Thymus (tissue), 11 donors: ENCODE measurements around the gene CBFA2T2. TPM values are rescaled to one million over a fixed set of nuclear protein-coding genes. Genes with fewer than 3 reads are reported as not detected.
A peak's percentile ranks its signal among the peaks of the same experiment; 100 is the strongest.

Experiments
- DNase-seq, 9 donors: peaks; one replicate each; pipeline ENCODE4 v3.0.0-alpha.2; 2013; ENCODE audit warnings: low spot score in 9 of 9, low read depth in 6 of 9, missing footprints in 1 of 9
- H3K27ac ChIP-seq, 2 donors: one replicate each; pipeline ENCODE4 v1.5.1; 2013; ENCODE audit warnings: control low read depth in 1 of 2, low read depth in 1 of 2, low read length in 1 of 2, mild to moderate bottlenecking in 1 of 2, moderate library complexity in 1 of 2
- H3K27me3 ChIP-seq, 2 donors: one replicate each; pipeline ENCODE4 v1.5.1; 2013; ENCODE audit warnings: low read length in 1 of 2; ENCODE audit not compliant: control insufficient read depth in 2 of 2, insufficient read depth in 1 of 2
- H3K36me3 ChIP-seq, 2 donors: one replicate each; pipeline ENCODE4 v1.5.1; 2013; ENCODE audit warnings: low read length in 1 of 2, mild to moderate bottlenecking in 1 of 2, moderate library complexity in 1 of 2; ENCODE audit not compliant: control insufficient read depth in 2 of 2, insufficient read depth in 2 of 2
- H3K4me1 ChIP-seq, 2 donors: one replicate each; pipeline ENCODE4 v1.5.1; 2013; ENCODE audit warnings: low read length in 2 of 2; ENCODE audit not compliant: control insufficient read depth in 2 of 2, insufficient read depth in 2 of 2
- H3K4me3 ChIP-seq, 2 donors: one replicate each; pipeline ENCODE4 v1.5.1; 2013; ENCODE audit warnings: low read length in 2 of 2, control low read depth in 1 of 2, mild to moderate bottlenecking in 1 of 2
- H3K9me3 ChIP-seq, 2 donors: one replicate each; pipeline ENCODE4 v1.5.1; 2013; ENCODE audit warnings: low read length in 1 of 2, mild to moderate bottlenecking in 1 of 2; ENCODE audit not compliant: control insufficient read depth in 2 of 2, insufficient read depth in 1 of 2
- WGBS: extraction: QIAGEN DNeasy Blood & Tissue Kit; methylation state at CpG from one replicate; pipeline ENCODE4 v1.1.7; 2013; 5-methylcytosine and 5-hydroxymethylcytosine counted together
- polyA plus RNA-seq: library from polyadenylated mRNA; stranded (reverse); fragments of 200-250 nt; gene quantifications from one replicate; pipeline ENCODE4 v1.2.3, GENCODE V29; 2013
- total RNA-seq: library from RNA; stranded (reverse); fragments of 120-200 nt; gene quantifications from one replicate; pipeline ENCODE4 v1.2.4, GENCODE V29; 2013
- donor health status: healthy.

The CBFA2T2 gene
- total and polyA plus RNA-seq, 2 donors: 6.4 to 9.1 TPM

- no peak for DNase-seq
- Histone ChIP-seq H3K4me1 (peaks cover 54 to 77% of the 10 kb centered on the region in 2 donors), H3K4me3 (no peak overlapping the region), H3K27me3 (no peaks in the 10 kb centered on the region), H3K36me3 (peaks cover 0 to 35% of the 10 kb centered on the region in 2 donors), H3K27ac (peak overlapping the region in 1 of 2 donors; percentile 11), H3K9me3 (peaks cover 0 to 3% of the 10 kb centered on the region in 2 donors)
- WGBS: 88% methylated on average over 9 of the region's 9 CpGs
Observed at GRCh38 chr20:33681728-33682353, 191.9 kb downstream of the CBFA2T2 start.

- Histone ChIP-seq H3K36me3 (peaks cover 0 to 13% of the 10 kb centered on the region in 2 donors), H3K9me3 (peaks cover 0 to 3% of the 10 kb centered on the region in 2 donors), H3K27ac (peak overlapping the region in 1 of 2 donors; percentile 44), H3K4me3 (peak overlapping the region; percentile 4 to 62), H3K4me1 (peaks cover 29 to 66% of the 10 kb centered on the region in 2 donors), H3K27me3 (no peaks in the 10 kb centered on the region)
- no peak for DNase-seq
- 76% methylated on average over 10 of the region's 10 CpGs for WGBS
Observed at GRCh38 chr20:33684533-33685327, 194.8 kb downstream of the CBFA2T2 start.

GRCh38 chr20:33685328-33686099, 195.6 kb downstream of the CBFA2T2 start:
- H3K9me3 ChIP-seq: peaks cover 0 to 3% of the 10 kb centered on the region in 2 donors
- peak overlapping the region; percentile 62 to 68 for H3K4me3 ChIP-seq
- H3K4me1 ChIP-seq: peaks cover 22 to 66% of the 10 kb centered on the region in 2 donors
- no peaks in the 10 kb centered on the region for H3K27me3 ChIP-seq
- peak in 3 of 9 donors; percentile 40 to 68 (median 52) for DNase-seq
- H3K27ac ChIP-seq: peak overlapping the region in 1 of 2 donors; percentile 44
- peaks cover 0 to 5% of the 10 kb centered on the region in 2 donors for H3K36me3 ChIP-seq
- WGBS: 1% methylated on average over 53 of the region's 53 CpGs

GRCh38 chr20:33686100-33686983, 196.4 kb downstream of the CBFA2T2 start, which contains the start of gene E2F1:
TSS of gene E2F1 (minus strand) at chr20:33686385. CDS start at chr20:33686264, 121 bp downstream.
- H3K4me1 ChIP-seq: peaks cover 20 to 65% of the 10 kb centered on the region in 2 donors
- 2% methylated on average over 101 of the region's 101 CpGs for WGBS
- no peaks in the 10 kb centered on the region for H3K27me3 ChIP-seq
- peak in 7 of 9 donors; percentile 62 to 94 (median 87) for DNase-seq
- H3K4me3 ChIP-seq: peak within 1 kb of the TSS; percentile 62 to 68
- peaks cover 0 to 3% of the 10 kb centered on the region in 2 donors for H3K9me3 ChIP-seq
- peak within 1 kb of the TSS in 1 of 2 donors; percentile 44 for H3K27ac ChIP-seq
- peaks cover 0 to 2% of the 10 kb centered on the region in 2 donors for H3K36me3 ChIP-seq

- peaks cover 0 to 2% of the 10 kb centered on the region in 2 donors for H3K36me3 ChIP-seq
- peaks cover 20 to 58% of the 10 kb centered on the region in 2 donors for H3K4me1 ChIP-seq
- H3K27ac ChIP-seq: no peak overlapping the region
- no peak overlapping the region for H3K4me3 ChIP-seq
- no peaks in the 10 kb centered on the region for H3K27me3 ChIP-seq
- H3K9me3 ChIP-seq: peaks cover 0 to 3% of the 10 kb centered on the region in 2 donors
- no peak for DNase-seq
- WGBS: 90% methylated on average over 14 of the region's 14 CpGs
Observed at GRCh38 chr20:33686984-33687366, 197.1 kb downstream of the CBFA2T2 start.

GRCh38 chr20:33687370-33687915, 197.5 kb downstream of the CBFA2T2 start:
- no peaks in the 10 kb centered on the region for H3K27me3 ChIP-seq
- DNase-seq: no peak
- H3K36me3 ChIP-seq: peaks cover 0 to 2% of the 10 kb centered on the region in 2 donors
- no peaks in the 10 kb centered on the region for H3K9me3 ChIP-seq
- no peak overlapping the region for H3K27ac ChIP-seq
- WGBS: 95% methylated on average over 8 of the region's 8 CpGs
- peaks cover 18 to 54% of the 10 kb centered on the region in 2 donors for H3K4me1 ChIP-seq
- H3K4me3 ChIP-seq: no peak overlapping the region

GRCh38 chr20:33687993-33688937, 198.4 kb downstream of the CBFA2T2 start:
- Histone ChIP-seq H3K9me3 (no peaks in the 10 kb centered on the region), H3K27me3 (no peaks in the 10 kb centered on the region), H3K4me3 (no peak overlapping the region), H3K27ac (no peak overlapping the region), H3K36me3 (peaks cover 0 to 2% of the 10 kb centered on the region in 2 donors), H3K4me1 (peaks cover 17 to 52% of the 10 kb centered on the region in 2 donors)
- no peak for DNase-seq
- 98% methylated on average over 3 of the region's 3 CpGs for whole genome bisulfite sequencing
